ENCODE results near the gene FAM151B. TPM values are rescaled to one million over a fixed set of nuclear protein-coding genes. Genes with fewer than 3 reads are reported as not detected.

The FAM151B gene
- total and polyA plus RNA-seq, 11 donors: 0.27 to 2.3 (median 1.3) TPM

GRCh38 chr5:80504833-80505232 lies 16.9 kb downstream of the FAM151B start:
- Histone ChIP-seq H3K4me3 (no peak overlapping the region), H3K27ac (no peak overlapping the region), H3K9me3 (no peaks in the 10 kb centered on the region), H3K27me3 (no peaks in the 10 kb centered on the region), H3K36me3 (no peaks in the 10 kb centered on the region), H3K4me1 (peaks cover 0 to 7% (median 0%) of the 10 kb centered on the region in 12 donors)
- no peak for TF ChIP-seq POLR2A (IDR thresholded peaks at IDR 0.05)
- TF ChIP-seq, protein P1, sequence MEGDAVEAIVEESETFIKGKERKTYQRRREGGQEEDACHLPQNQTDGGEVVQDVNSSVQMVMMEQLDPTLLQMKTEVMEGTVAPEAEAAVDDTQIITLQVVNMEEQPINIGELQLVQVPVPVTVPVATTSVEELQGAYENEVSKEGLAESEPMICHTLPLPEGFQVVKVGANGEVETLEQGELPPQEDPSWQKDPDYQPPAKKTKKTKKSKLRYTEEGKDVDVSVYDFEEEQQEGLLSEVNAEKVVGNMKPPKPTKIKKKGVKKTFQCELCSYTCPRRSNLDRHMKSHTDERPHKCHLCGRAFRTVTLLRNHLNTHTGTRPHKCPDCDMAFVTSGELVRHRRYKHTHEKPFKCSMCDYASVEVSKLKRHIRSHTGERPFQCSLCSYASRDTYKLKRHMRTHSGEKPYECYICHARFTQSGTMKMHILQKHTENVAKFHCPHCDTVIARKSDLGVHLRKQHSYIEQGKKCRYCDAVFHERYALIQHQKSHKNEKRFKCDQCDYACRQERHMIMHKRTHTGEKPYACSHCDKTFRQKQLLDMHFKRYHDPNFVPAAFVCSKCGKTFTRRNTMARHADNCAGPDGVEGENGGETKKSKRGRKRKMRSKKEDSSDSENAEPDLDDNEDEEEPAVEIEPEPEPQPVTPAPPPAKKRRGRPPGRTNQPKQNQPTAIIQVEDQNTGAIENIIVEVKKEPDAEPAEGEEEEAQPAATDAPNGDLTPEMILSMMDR (IDR thresholded peaks at IDR 0.05): no peak
- intact Hi-C loops (cut with DNase I): no loop called here
- DNase-seq (no peak), ATAC-seq (no peak)
- 58 to 90% (median 78%) methylated on average over 1 of the region's 1 CpG for WGBS, 4 donors

DNA sequence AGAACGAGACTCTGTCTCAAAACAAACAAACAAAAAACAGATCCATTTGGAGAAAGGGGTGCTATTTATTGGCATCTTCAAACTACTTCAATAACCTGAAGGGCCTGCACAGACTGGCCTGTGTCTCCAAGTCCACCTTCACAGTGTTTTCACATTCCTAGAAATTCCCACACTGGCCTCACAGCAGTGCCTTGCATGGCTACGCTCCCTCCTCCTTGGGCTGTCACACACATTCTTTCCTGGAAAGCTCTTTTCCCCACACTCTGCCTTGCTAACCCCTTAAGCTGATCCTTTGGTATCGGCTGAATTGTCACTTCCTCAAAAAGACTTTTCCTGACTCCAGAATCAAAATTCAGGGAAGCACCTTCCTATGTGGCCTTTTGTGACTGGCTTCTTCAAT lies 19.8 kb downstream of the FAM151B start:
- no peak for TF ChIP-seq POLR2A (IDR thresholded peaks at IDR 0.05)
- TF ChIP-seq, protein P1 (IDR thresholded peaks at IDR 0.05): no peak
- H3K36me3 ChIP-seq: no peaks in the 10 kb centered on the region
- no peak overlapping the region for H3K27ac ChIP-seq
- H3K27me3 ChIP-seq: no peaks in the 10 kb centered on the region
- intact Hi-C loops (cut with DNase I): no loop called here
- H3K4me1 ChIP-seq: peaks cover 0 to 7% (median 0%) of the 10 kb centered on the region in 12 donors
- DNase-seq (no peak), ATAC-seq (no peak)
- WGBS, 4 donors: 85 to 92% (median 91%) methylated on average over 3 of the region's 3 CpGs
- H3K9me3 ChIP-seq: no peaks in the 10 kb centered on the region
- H3K4me3 ChIP-seq: no peak overlapping the region

DNA sequence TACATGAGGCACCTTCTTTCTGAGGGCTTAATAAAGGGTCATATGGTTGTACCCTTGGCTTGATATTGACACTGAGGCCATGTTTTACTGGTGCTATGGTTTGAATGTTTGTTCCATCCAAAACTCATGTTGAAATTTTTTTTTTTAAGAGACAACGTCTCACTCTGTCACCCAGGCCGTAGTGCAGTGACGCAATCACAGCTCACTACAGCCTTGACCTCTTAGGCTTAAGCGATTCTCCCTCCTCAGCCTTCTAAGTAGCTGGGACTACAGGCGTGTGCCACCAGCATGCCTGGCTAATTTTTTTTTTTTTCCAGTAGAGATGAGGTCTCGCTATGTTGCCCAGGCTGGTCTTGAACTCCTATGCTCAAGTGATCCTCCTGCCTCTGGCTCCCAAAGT lies 20.9 kb downstream of the FAM151B start:
- ATAC-seq (no peak), DNase-seq (no peak)
- TF ChIP-seq POLR2A (IDR thresholded peaks at IDR 0.05): no peak
- TF ChIP-seq, protein P1 (IDR thresholded peaks at IDR 0.05): no peak
- 94 to 97% (median 95%) methylated on average over 6 of the region's 6 CpGs for WGBS, 4 donors
- H3K4me3 ChIP-seq: no peak overlapping the region
- H3K27me3 ChIP-seq: no peaks in the 10 kb centered on the region
- no peak overlapping the region for H3K27ac ChIP-seq
- no peaks in the 10 kb centered on the region for H3K4me1 ChIP-seq
- no peaks in the 10 kb centered on the region for H3K9me3 ChIP-seq
- intact Hi-C loops (cut with DNase I): no loop called here
- peaks cover 0 to 7% (median 0%) of the 10 kb centered on the region in 9 donors for H3K36me3 ChIP-seq

- intact Hi-C loops (cut with DNase I): no loop called here
- Histone ChIP-seq H3K4me1 (no peaks in the 10 kb centered on the region), H3K9me3 (no peaks in the 10 kb centered on the region), H3K36me3 (peaks cover 0 to 10% (median 0%) of the 10 kb centered on the region in 9 donors), H3K27me3 (no peaks in the 10 kb centered on the region), H3K4me3 (no peak overlapping the region), H3K27ac (no peak overlapping the region)
- 90 to 94% (median 92%) methylated on average over 4 of the region's 4 CpGs for WGBS, 4 donors
- TF ChIP-seq, protein P1 (IDR thresholded peaks at IDR 0.05): no peak
- TF ChIP-seq POLR2A (IDR thresholded peaks at IDR 0.05): no peak
- no peak for DNase-seq
- no peak for ATAC-seq
Observed at GRCh38 chr5:80509362-80509761, 21.5 kb downstream of the FAM151B start.
